Measurements from ENCODE around the gene ZNF592.

DNA sequence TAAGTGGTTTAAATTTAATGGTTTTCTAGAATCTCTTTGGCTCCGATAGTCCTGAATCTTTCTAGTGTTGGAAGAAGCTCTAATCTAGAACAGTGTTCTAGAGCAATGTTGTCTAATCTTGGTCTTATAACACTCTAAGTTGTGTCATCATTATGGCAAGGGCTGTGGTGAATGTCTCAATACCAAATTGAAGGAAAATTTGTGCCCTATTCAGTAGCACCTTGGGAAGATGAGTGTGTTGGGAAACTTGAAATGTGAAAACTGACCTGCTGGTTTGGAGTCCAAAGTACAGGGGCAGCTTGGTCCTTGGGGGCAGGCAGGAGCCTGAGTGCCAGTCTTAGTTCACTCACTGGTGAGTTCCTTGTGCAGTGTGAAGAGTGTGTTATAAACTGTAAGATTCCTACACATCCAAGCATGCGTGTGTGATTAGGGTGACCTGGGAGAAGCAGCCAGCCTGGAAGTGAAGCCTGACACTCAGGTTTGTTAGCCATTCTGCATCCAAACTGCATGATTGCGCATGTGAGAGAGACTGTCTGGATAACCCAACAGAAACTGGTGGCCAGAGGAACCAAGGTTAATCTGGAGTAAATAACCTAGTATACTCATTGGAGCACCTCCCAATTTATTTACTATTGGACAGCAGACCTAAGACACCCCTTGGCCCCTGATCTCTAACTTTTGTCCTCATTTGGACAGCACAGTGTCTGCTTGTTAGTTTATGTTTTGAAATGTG is 14.6 kb downstream of the ZNF592 start:
- TF ChIP-seq, protein P1, sequence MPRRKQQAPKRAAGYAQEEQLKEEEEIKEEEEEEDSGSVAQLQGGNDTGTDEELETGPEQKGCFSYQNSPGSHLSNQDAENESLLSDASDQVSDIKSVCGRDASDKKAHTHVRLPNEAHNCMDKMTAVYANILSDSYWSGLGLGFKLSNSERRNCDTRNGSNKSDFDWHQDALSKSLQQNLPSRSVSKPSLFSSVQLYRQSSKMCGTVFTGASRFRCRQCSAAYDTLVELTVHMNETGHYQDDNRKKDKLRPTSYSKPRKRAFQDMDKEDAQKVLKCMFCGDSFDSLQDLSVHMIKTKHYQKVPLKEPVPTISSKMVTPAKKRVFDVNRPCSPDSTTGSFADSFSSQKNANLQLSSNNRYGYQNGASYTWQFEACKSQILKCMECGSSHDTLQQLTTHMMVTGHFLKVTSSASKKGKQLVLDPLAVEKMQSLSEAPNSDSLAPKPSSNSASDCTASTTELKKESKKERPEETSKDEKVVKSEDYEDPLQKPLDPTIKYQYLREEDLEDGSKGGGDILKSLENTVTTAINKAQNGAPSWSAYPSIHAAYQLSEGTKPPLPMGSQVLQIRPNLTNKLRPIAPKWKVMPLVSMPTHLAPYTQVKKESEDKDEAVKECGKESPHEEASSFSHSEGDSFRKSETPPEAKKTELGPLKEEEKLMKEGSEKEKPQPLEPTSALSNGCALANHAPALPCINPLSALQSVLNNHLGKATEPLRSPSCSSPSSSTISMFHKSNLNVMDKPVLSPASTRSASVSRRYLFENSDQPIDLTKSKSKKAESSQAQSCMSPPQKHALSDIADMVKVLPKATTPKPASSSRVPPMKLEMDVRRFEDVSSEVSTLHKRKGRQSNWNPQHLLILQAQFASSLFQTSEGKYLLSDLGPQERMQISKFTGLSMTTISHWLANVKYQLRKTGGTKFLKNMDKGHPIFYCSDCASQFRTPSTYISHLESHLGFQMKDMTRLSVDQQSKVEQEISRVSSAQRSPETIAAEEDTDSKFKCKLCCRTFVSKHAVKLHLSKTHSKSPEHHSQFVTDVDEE (CRISPR knock-in tag; IDR thresholded peaks at IDR 0.05) = no peak
- TF ChIP-seq PPARA (CRISPR knock-in tag; IDR thresholded peaks at IDR 0.05; ENCODE audit: borderline replicate concordance) = no peak
- TF ChIP-seq ZNF8 (CRISPR knock-in tag; IDR thresholded peaks at IDR 0.05) = no peak
